HG03469 (cell line): ENCODE results near the gene BICRA.

Source experiments
- ATAC-seq: cut with Tn5 transposase; IDR thresholded peaks from one replicate; pipeline ENCODE4 v1.9.1; 2021; ENCODE audit warnings: mild to moderate bottlenecking, moderate library complexity, moderate number of reproducible peaks; ENCODE audit not compliant: unreplicated experiment

The BICRA gene

GRCh38 chr19:47600246-47601179 is 8.4 kb upstream of the BICRA start:
- peak; percentile 79 for ATAC-seq

GRCh38 chr19:47601180-47601904 is 7.6 kb upstream of the BICRA start:
- no peak for ATAC-seq

- no peak for ATAC-seq
Measured at GRCh38 chr19:47603706-47604565, 5.0 kb upstream of the BICRA start.

- ATAC-seq = no peak
Measured at GRCh38 chr19:47607564-47608073, 1.3 kb upstream of the BICRA start.

GRCh38 chr19:47608074-47608918 is 638 bp upstream of the BICRA start:
- peak; percentile 48 for ATAC-seq

- no peak for ATAC-seq
Measured at GRCh38 chr19:47609906-47610894, 1.3 kb downstream of the BICRA start.

- ATAC-seq = no peak
Measured at GRCh38 chr19:47610902-47611301, 2.0 kb downstream of the BICRA start.

GRCh38 chr19:47613165-47614020 is 4.5 kb downstream of the BICRA start:
- ATAC-seq = no peak

- no peak for ATAC-seq
Measured at GRCh38 chr19:47614021-47614295, 5.0 kb downstream of the BICRA start.

GRCh38 chr19:47614559-47614958 is 5.6 kb downstream of the BICRA start:
- ATAC-seq = no peak

- ATAC-seq = no peak
Measured at GRCh38 chr19:47615230-47615629, 6.3 kb downstream of the BICRA start.

- no peak for ATAC-seq
Measured at GRCh38 chr19:47615714-47616113, 6.8 kb downstream of the BICRA start.

GRCh38 chr19:47618771-47619170 is 9.8 kb downstream of the BICRA start:
- no peak for ATAC-seq

- no peak for ATAC-seq
Measured at GRCh38 chr19:47619763-47620162, 10.8 kb downstream of the BICRA start.

GRCh38 chr19:47623151-47623920 is 14.4 kb downstream of the BICRA start:
- ATAC-seq = no peak

- ATAC-seq = no peak
Measured at GRCh38 chr19:47623921-47624391, 15.0 kb downstream of the BICRA start.

- no peak for ATAC-seq
Measured at GRCh38 chr19:47625650-47626049, 16.7 kb downstream of the BICRA start.
